ENCODE results near the gene DMD.
"Not testable (repeated sequence)": the region's sequence is repeated elsewhere in the genome, so short reads cannot be mapped to it uniquely, and the experiment has no call there.

The DMD gene

GRCh38 chrX:32545101-32545500 is 666.2 kb downstream of the DMD start:
- DNase-seq (ENCODE audit: low read depth): no peak
- H3K4me3 ChIP-seq (ENCODE audit: low read depth, low read length): no peak overlapping the region
- TF ChIP-seq CTCF (IDR thresholded peaks at IDR 0.05; ENCODE audit: low read depth, low read length, missing control alignments): no peak

- H3K4me3 ChIP-seq (ENCODE audit: low read depth, low read length): no peak overlapping the region
- DNase-seq (ENCODE audit: low read depth): no peak
- no peak for TF ChIP-seq CTCF (IDR thresholded peaks at IDR 0.05; ENCODE audit: low read depth, low read length, missing control alignments)
Observed at GRCh38 chrX:32538554-32538953, 672.8 kb downstream of the DMD start.

GRCh38 chrX:32533848-32534247 is 677.5 kb downstream of the DMD start:
- TF ChIP-seq CTCF (IDR thresholded peaks at IDR 0.05; ENCODE audit: low read depth, low read length, missing control alignments): no peak
- H3K4me3 ChIP-seq (ENCODE audit: low read depth, low read length): no peak overlapping the region
- DNase-seq (ENCODE audit: low read depth): no peak

- DNase-seq (ENCODE audit: low read depth): no peak
- no peak overlapping the region for H3K4me3 ChIP-seq (ENCODE audit: low read depth, low read length)
- TF ChIP-seq CTCF (IDR thresholded peaks at IDR 0.05; ENCODE audit: low read depth, low read length, missing control alignments): no peak
Observed at GRCh38 chrX:32532262-32532661, 679.1 kb downstream of the DMD start.

- DNase-seq (ENCODE audit: low read depth): no peak
- H3K4me3 ChIP-seq (ENCODE audit: low read depth, low read length): no peak overlapping the region
- peak; percentile 38 for TF ChIP-seq CTCF (IDR thresholded peaks at IDR 0.05; ENCODE audit: low read depth, low read length, missing control alignments)
Observed at GRCh38 chrX:32530802-32531403, 680.4 kb downstream of the DMD start.

- not testable (repeated sequence) for H3K4me3 ChIP-seq (ENCODE audit: low read depth, low read length)
Observed at GRCh38 chrX:32528451-32528850, 682.9 kb downstream of the DMD start.

GRCh38 chrX:32525234-32525633 is 686.1 kb downstream of the DMD start:
- DNase-seq (ENCODE audit: low read depth): no peak
- H3K4me3 ChIP-seq (ENCODE audit: low read depth, low read length): no peak overlapping the region
- TF ChIP-seq CTCF (IDR thresholded peaks at IDR 0.05; ENCODE audit: low read depth, low read length, missing control alignments): no peak

More at GRCh38 chrX:32528451-32528850, 682.9 kb downstream of the DMD start:
- DNase-seq (ENCODE audit: low read depth): not testable (repeated sequence)

Data from GM12864 (cell line).